Breast epithelium (tissue), 3 donors: ENCODE results near the gene FMNL2.

Source experiments
- CTCF ChIP-seq, 3 donors: fragments of 450-650 bp; IDR thresholded peaks; one replicate each; pipeline ENCODE4 v1.5.1; 2016 to 2017; ENCODE audit warnings: antibody characterized with exemption in 3 of 3, mild to moderate bottlenecking in 3 of 3, moderate library complexity in 3 of 3
- POLR2A ChIP-seq: fragments of 450-650 bp; IDR thresholded peaks from one replicate; pipeline ENCODE4 v1.6.1; 2016; ENCODE audit warnings: antibody characterized with exemption, mild to moderate bottlenecking, moderate library complexity
- POLR2AphosphoS5 ChIP-seq, 3 donors: sonication (generic); formaldehyde crosslinking; IDR thresholded peaks; one replicate each; pipeline ENCODE4 v1.6.1; 2017; ENCODE audit warnings: antibody characterized with exemption in 3 of 3

DNA sequence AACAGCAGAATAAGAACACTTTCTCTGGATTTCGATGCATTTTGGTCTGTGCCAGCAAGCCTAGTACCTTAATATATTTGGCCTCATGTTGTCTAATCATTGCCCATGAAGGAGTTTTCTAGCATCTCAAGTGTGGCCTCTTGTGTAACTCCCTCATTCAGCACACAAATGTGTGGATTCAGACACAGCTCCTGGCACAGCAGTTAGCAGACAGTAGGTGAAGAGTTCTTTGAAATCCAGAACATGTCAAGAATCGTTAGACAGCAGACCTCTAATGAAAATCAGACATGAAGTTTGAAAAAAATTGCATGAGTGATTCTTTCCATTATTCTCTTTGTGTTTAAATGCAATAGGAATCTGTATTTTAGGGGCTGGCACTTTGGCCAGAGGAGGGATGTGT is 177.0 kb downstream of the FMNL2 start:
- TF ChIP-seq CTCF (IDR thresholded peaks at IDR 0.05) (no peak), POLR2A (no peak), POLR2AphosphoS5 (IDR thresholded peaks at IDR 0.05) (no peak)
